ENCODE measurements around the gene BCO1.
A peak's percentile ranks its signal among the peaks of the same experiment; 100 is the strongest.

Gene BCO1

DNA sequence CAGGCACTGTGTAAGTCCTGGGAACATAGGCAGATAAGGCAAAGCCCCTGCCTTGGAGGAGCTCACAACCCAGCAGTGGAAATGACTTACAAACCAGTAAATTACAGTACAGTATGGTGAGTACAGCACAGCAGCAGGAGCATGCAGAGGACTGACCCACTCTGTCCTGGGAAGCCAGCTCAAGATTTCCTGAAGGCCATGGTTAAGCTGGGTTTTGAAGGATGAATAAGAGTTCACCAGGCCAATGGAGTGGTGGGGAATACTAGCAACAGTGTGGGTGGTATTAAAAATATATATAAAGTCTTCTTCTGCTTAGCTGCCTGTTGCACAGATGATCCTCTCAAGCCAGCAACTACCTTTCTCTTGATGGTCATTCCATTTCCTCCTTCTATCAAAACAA lies 73.3 kb downstream of the BCO1 start:
- DNase-seq (ENCODE audit: insufficient read length) (no peak), FAIRE-seq (no peak)
- TF ChIP-seq POLR2A (IDR thresholded peaks at IDR 0.05; ENCODE audit: low read depth, low read length) (no peak), TAF1 (IDR thresholded peaks at IDR 0.05; ENCODE audit: borderline replicate concordance, low read depth, low read length) (no peak), POLR2AphosphoS5 (IDR thresholded peaks at IDR 0.05; ENCODE audit: low read depth, low read length) (no peak)

DNA sequence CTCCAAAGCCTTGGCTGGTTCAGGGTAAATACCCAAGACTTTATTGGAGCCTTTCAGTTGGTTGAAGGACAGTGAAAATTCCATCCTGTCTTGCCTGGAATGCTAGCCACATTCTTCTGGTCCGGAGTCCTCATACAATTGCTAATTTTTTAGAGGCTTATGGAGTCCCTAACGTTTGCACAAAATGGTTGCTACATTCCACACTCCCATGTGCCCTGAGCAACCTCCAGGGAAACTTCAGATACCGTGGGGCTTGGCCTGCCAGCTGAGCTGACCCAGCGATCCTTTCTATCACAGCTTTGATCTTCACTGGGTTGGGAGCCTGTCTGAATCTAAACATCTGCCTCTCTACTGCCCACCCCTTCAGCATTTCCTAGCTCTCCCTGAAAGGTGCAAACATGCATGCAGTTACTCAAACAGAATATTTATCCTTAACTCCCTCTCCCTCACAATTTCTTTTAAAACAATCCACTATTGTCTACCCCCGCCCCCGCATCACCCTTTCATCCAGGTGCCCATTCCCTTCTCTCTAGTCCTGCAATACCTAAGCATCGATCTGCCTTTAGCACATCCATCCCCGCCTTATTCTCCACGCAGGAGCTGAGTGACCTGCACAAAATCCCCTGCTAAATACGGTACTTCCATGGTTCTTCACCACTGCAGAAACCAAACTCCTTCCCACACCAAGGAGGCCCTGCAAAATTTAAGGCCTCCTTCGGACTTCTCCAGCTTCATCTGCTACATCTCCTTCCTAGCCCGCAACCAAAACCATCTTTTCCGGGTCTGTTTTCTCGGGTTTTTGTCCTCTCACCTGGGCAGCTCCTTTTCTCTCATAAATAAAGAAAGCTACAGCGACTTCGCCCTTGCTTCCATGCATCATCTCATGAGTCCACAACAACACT lies 75.5 kb downstream of the BCO1 start:
- FAIRE-seq (peak; percentile 27), DNase-seq (ENCODE audit: insufficient read length) (no peak)
- no peak for TF ChIP-seq POLR2A (IDR thresholded peaks at IDR 0.05; ENCODE audit: low read depth, low read length)
- no peak for TF ChIP-seq TAF1 (IDR thresholded peaks at IDR 0.05; ENCODE audit: borderline replicate concordance, low read depth, low read length)
- TF ChIP-seq POLR2AphosphoS5 (IDR thresholded peaks at IDR 0.05; ENCODE audit: low read depth, low read length) = no peak

DNA sequence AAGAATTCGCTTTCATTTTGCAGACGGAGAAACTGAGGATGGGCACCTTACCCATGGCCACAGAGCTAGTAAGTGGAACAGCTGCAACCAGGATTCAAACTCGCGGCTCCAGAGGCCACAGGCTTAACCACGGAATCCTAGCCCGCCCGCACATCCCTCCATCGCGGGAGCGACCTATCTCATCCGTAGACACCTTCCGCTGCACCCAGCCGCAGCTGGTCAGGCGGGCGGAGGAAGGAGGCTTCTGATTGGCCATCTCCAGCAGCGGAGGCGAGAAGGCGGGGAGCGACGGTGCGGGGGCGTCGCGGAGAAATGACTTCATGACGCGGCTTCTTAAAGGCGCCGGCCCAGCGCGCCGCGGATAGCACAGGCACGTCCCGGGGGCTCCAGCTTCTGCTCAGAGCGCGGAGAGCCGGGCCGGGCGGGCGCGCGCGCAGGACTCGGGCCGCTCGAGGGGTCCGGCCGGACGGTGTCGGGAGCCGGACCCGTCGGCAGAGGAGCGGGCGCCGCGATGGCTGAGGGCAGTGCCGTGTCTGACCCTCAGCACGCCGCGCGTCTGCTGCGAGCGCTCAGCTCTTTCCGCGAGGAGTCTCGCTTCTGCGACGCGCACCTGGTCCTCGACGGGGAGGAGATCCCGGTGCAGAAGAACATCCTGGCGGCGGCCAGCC lies 76.2 kb downstream of the BCO1 start, which contains the start of gene GAN:
Gene GAN (plus strand): TSS at position 360 of the 668 bp plus-strand sequence. CDS start 152 bp downstream, at position 512.
- TF ChIP-seq POLR2A (IDR thresholded peaks at IDR 0.05; ENCODE audit: low read depth, low read length) (peak; percentile 88), POLR2AphosphoS5 (IDR thresholded peaks at IDR 0.05; ENCODE audit: low read depth, low read length) (peak; percentile 79), TAF1 (IDR thresholded peaks at IDR 0.05; ENCODE audit: borderline replicate concordance, low read depth, low read length) (no peak)
- FAIRE-seq (peak; percentile 93), DNase-seq (ENCODE audit: insufficient read length) (peak; percentile 79)

DNA sequence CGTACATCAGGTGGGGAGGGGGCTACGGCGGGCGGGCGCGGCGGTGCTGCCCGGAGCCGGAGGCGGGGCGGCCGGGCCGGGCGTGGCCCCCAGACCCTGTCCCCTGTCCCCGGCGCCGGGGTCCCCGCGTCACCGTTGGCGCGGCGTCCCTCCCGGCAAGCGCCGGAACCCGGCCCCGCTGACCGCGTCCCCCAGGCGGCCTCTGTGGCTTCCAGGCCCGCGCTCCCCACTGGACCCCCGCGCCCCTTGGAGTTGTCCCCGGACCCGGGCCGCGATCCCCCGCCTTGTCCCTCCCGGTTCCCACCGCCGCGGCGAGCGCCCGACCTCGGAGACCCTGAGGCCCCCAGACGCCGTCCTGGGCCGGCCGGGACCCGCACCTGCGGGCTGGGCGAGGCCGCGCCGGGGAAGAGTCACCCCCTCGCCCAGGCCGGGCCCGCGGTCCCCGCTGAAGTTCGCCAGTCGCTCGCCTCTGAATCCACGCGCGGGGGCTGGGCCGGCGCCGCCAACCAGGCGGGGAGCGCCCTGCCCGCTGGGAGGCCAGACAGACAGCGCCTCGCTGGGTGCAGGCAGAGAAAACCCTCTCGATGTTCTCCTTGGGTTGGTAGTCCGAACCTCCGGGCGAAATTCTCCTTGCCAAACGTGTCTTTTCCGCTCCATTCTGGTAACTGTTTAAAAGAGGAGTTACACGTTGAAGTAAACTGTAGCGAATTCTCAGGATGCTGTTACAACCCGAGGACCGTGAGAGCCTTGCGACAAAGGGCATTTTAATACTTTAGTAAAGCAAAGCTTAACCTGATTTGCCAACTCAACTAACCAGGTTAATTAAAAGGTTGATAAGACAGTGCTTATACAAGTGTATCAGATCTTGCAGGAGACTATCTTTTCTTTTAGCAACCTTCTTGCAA lies 77.0 kb downstream of the BCO1 start:
- no peak for FAIRE-seq
- peak; percentile 38 for DNase-seq (ENCODE audit: insufficient read length)
- TF ChIP-seq POLR2AphosphoS5 (IDR thresholded peaks at IDR 0.05; ENCODE audit: low read depth, low read length) (no peak), POLR2A (IDR thresholded peaks at IDR 0.05; ENCODE audit: low read depth, low read length) (no peak), TAF1 (IDR thresholded peaks at IDR 0.05; ENCODE audit: borderline replicate concordance, low read depth, low read length) (no peak)

DNA sequence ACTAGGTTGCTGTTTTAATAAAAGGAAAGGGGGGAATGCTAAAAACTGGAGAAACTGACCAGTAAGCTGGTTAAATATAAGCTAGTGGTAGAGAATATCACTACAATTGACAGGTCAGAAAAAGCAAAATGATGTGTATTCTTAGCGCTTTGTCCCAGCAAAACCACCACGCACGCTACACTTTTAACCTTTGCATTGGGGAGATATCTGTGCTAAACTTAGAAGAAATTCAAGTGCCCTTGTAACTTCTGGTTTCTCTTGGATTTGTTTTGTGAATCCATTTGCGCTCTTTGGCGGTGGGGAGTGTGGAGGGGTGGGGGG lies 77.6 kb downstream of the BCO1 start:
- TF ChIP-seq POLR2A (IDR thresholded peaks at IDR 0.05; ENCODE audit: low read depth, low read length) (no peak), TAF1 (IDR thresholded peaks at IDR 0.05; ENCODE audit: borderline replicate concordance, low read depth, low read length) (no peak), POLR2AphosphoS5 (IDR thresholded peaks at IDR 0.05; ENCODE audit: low read depth, low read length) (no peak)
- DNase-seq (ENCODE audit: insufficient read length) (no peak), FAIRE-seq (no peak)

DNA sequence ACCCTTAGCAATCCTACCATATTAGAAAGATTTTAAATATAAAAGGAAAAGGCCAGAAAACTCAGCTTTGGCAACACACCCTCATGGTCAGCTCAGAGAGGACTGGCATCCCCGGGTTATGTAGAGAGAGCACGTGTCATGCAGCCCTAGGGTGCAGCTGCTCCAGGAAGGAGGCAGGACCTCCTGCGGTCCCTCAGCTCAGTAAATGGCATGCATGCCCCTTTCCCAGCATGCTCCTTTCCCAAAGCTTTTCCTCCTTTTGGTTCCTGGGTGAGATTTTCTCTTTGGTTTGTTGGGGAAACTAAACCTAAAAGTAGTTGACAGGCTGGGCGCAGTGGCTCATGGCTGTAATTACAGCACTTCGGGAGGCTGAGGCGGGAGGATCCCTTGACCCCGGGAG lies 80.2 kb downstream of the BCO1 start:
- no peak for TF ChIP-seq POLR2A (IDR thresholded peaks at IDR 0.05; ENCODE audit: low read depth, low read length)
- no peak for TF ChIP-seq POLR2AphosphoS5 (IDR thresholded peaks at IDR 0.05; ENCODE audit: low read depth, low read length)
- no peak for TF ChIP-seq TAF1 (IDR thresholded peaks at IDR 0.05; ENCODE audit: borderline replicate concordance, low read depth, low read length)
- FAIRE-seq (no peak), DNase-seq (ENCODE audit: insufficient read length) (no peak)

DNA sequence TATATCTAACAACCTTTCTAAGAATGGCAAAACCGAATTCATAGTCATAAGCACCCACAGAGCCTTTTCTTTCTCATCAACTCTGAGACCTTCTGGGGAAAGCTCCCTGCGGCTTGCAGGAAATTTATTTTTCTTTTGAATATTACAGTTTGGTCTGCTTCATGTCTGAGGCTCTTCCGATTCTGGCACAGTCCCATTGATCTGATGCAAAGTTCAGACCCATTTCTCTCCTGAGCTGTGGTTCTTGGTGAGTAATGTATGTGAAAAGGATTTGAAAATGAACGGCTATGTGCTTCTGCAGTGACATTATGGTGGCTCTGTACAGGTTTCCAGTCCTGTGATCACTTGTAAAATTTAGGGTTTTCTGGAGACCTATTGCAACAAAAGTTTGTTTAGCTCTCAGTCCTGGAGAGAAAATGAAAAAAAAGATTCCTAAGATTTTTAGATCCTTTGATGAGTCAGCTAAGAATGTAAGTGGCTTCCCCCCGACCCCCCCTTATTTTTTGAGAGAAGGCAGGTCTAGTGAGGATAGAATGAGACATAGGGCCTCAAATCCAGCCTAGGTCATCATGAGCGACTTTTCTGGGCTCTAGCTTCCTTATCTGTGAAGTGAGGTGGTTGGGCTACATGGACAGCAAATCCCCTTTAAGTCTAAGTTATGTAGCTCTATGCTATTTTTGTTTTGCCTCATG lies 80.9 kb downstream of the BCO1 start:
- DNase-seq (ENCODE audit: insufficient read length) = no peak
- FAIRE-seq = no peak

DNA sequence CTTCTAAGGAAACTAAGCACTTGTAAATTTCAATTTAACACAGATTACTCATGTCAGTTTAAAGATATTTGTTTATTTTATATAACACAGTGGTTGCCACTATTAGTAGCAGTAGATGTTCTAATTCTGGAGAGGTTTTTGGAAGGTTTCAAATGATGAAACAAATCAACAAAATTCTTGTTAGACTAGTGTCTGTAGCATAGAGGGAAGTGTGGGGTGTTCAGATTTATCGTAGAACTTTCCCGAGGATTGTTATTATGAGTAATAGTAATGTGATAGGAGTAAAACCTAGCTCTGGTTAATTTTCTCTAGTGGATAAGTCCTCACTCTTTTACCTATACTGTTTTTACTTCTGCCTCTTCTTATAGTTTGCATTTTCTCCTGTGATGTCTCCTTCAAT lies 82.5 kb downstream of the BCO1 start:
- FAIRE-seq (no peak), DNase-seq (ENCODE audit: insufficient read length) (no peak)
- TF ChIP-seq TAF1 (IDR thresholded peaks at IDR 0.05; ENCODE audit: borderline replicate concordance, low read depth, low read length) (no peak), POLR2A (IDR thresholded peaks at IDR 0.05; ENCODE audit: low read depth, low read length) (no peak)

More for the DNA sequence above, 80.9 kb downstream of the BCO1 start:
- no peak for TF ChIP-seq TAF1 (IDR thresholded peaks at IDR 0.05; ENCODE audit: borderline replicate concordance, low read depth, low read length)
- no peak for TF ChIP-seq POLR2AphosphoS5 (IDR thresholded peaks at IDR 0.05; ENCODE audit: low read depth, low read length)
- no peak for TF ChIP-seq POLR2A (IDR thresholded peaks at IDR 0.05; ENCODE audit: low read depth, low read length)

DNA sequence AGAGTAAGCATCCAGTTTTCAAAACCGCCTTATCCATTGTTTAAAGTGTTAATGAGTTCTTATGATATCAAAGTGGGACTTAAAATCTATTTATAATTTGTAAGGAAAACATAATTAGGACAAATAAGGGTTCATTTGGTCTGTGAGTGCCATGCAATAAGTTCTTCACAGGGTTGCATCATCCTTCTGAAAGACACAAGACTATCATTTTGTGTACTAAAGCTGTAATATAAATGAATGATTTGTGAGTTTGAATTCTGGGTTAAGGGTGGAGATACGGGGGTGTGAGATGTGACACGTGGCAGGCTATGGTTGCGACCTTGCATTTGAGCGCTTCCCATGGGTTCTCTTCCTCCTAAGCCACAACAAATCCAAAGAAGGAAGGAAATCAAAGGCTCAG lies 83.0 kb downstream of the BCO1 start:
- TF ChIP-seq TAF1 (IDR thresholded peaks at IDR 0.05; ENCODE audit: borderline replicate concordance, low read depth, low read length) = no peak
- DNase-seq (ENCODE audit: insufficient read length) = no peak
- no peak for FAIRE-seq

DNA sequence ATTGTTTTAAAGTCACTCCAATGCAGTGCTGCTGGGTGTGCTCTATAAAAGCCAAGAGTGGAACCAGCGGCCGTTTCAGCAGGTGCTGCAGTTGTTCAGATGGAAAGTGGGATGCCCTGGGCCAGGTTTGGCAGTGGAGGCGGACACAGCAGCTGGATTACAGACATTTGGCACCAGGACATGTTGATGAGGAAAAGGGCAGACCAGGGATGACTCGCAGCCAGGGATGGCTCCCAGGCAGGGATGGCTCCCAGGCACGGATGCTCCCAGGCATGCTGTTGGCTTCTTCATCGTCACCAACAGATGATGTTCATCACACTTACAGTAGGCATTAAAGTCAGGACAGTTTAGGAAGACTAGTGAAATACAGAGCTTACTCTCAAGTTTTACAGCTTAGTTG lies 86.3 kb downstream of the BCO1 start:
- DNase-seq (ENCODE audit: insufficient read length) (no peak), FAIRE-seq (no peak)

DNA sequence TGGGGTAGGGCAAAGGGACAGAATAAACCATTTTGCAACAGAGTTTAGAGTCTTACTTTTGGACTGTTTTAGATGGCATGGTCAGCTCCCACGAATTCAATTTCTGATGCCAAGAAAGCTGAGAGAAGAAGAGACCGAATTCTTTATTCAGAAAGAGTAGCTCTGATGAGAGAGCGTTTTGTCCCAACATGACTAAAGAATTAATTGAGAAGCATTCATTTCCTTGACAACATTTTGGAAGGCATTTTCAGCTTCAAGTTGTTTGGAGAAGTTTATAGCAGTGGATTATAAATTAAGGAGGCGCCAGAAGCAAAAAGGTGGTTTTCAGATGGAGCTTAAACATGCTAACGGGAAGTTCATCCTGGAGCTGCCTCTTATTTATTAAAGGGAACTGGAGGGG lies 88.5 kb downstream of the BCO1 start:
- TF ChIP-seq POLR2AphosphoS5 (IDR thresholded peaks at IDR 0.05; ENCODE audit: low read depth, low read length) = no peak
- no peak for TF ChIP-seq POLR2A (IDR thresholded peaks at IDR 0.05; ENCODE audit: low read depth, low read length)
- no peak for TF ChIP-seq TAF1 (IDR thresholded peaks at IDR 0.05; ENCODE audit: borderline replicate concordance, low read depth, low read length)
- DNase-seq (ENCODE audit: insufficient read length) = no peak
- no peak for FAIRE-seq

More for the DNA sequence above, 86.3 kb downstream of the BCO1 start:
- TF ChIP-seq POLR2A (IDR thresholded peaks at IDR 0.05; ENCODE audit: low read depth, low read length) (no peak), TAF1 (IDR thresholded peaks at IDR 0.05; ENCODE audit: borderline replicate concordance, low read depth, low read length) (no peak), POLR2AphosphoS5 (IDR thresholded peaks at IDR 0.05; ENCODE audit: low read depth, low read length) (no peak)

All from GM12892 (cell line).